OCI-M2 (cell line): ENCODE results near the gene PDE4DIP.
"Not testable (repeated sequence)": the region's sequence is repeated elsewhere in the genome, so short reads cannot be mapped to it uniquely, and the experiment has no call there.

Experiments
- DNase-seq: peaks from one replicate; lab custom pipeline; 2025; ENCODE audit not compliant: unreplicated experiment; lab: John Stamatoyannopoulos, UW

Gene PDE4DIP

DNA sequence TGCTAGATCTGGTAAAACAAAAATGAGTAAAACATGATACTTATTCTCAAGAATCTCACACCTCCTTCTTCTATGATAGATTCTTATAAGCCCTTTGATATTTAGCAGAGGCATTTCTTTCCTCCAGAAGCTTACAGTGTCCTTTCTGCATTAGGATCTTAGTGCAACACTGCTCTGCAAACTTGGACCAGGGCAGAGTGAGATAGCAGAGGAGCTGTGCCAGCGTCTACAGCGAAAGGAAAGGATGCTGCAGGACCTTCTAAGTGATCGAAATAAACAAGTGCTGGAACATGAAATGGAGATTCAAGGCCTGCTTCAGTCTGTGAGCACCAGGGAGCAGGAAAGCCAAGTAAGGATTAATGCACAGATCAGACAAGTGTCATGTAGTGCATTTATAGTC is 124.5 kb downstream of the PDE4DIP start:
- not testable (repeated sequence) for DNase-seq

DNA sequence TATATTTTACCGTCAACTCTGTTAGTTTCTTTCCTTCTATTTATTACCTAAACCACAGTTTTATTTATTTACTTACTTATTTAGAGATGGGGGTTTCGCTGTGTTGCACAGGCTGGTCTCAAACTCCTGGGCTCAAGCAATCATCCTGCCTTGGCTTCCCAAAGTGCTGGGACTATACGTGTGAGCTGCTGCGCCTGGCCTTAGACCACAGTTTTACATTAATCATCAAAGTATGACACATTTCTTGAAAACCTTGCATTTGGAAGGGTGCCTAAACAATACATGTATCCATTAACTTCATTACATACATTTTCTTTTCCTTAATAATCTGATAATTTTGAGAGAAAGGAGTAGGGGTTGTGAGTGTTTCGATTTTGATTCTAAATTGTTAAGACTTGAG is 124.9 kb downstream of the PDE4DIP start:
- DNase-seq, result not testable (repeated sequence)

DNA sequence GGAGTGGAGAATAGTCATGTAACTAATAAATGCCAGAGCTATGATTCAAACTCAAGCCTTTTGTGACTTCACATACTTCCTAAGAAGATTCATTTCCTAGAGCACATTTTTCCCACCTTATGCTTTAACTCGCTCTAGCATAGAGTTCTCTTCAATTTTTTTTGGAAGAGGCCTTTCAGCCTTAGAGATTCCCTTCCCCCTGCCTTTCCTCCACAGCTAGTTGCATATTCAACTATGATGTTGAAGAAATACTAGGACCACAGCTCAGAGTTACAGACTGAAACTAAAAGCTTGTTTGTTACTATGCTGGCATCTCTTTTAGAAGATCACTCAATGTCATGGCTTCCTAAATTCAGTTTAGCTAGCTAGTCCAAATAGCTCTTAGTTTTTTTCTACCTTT is 131.2 kb downstream of the PDE4DIP start:
- not testable (repeated sequence) for DNase-seq

DNA sequence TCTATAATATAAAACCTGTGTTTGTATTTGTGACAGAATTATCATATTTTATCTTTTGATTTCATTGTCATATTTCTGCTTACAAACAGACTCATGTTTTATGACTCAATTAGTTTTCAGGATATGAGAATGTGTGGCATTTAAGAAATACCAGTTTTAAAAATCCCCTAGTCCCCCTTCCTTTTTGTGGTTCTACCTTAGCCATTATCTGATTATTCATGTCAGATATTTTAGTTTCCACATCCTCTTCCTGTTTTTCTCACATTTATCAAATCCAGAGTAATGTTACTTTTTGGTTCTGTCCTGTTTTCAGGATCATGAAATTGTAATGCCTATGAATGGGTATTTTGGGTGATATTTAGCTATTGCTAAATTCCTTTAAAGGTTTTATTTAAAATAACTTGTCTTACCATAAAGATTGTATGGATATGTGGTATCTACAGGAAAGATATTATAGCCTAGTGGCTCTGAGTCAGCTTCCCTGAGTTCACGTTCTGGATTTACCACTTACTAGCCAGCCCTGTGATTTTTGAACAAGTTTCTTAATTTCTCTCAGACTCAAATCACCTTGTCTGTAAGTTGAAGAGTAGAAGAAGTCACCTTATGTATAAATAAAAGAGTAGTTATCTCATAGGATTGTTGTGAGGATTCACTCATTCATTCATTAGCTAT is 131.8 kb downstream of the PDE4DIP start:
- DNase-seq, result not testable (repeated sequence)

DNA sequence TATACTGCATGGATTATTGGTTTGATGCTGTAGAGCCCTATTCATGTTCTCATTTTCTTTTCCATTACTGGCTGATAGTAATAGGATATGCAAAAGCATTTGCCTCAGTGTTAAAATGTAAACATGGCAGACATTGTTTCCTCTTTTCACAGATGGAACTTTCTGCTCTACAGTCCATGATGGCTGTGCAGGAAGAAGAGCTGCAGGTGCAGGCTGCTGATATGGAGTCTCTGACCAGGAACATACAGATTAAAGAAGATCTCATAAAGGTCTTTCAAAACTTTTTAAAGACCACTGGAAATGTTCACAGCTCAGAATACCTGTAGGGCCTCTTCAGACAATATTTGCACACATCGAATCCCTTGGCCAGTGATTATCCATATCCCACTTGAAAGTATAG is 133.6 kb downstream of the PDE4DIP start:
- DNase-seq, result not testable (repeated sequence)

DNA sequence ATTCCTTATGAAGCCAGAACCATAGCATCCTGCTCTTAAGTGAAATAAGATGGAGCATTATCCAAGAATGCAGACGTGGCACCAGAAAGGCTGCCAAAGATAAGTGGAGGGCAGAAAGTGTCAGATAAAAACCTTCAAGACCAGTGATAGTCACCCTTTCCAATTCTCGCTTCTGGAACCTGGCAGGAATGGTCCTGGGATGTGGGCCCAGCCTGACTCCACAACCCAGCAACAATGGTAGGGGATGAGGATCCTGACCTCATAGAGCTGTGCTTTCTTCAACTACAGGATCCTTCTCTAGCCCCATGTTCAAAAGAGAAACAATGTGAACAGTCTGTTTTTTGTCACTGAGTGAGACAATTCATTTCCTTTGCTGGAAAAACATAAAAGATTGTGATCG is 145.2 kb downstream of the PDE4DIP start:
- not testable (repeated sequence) for DNase-seq

DNA sequence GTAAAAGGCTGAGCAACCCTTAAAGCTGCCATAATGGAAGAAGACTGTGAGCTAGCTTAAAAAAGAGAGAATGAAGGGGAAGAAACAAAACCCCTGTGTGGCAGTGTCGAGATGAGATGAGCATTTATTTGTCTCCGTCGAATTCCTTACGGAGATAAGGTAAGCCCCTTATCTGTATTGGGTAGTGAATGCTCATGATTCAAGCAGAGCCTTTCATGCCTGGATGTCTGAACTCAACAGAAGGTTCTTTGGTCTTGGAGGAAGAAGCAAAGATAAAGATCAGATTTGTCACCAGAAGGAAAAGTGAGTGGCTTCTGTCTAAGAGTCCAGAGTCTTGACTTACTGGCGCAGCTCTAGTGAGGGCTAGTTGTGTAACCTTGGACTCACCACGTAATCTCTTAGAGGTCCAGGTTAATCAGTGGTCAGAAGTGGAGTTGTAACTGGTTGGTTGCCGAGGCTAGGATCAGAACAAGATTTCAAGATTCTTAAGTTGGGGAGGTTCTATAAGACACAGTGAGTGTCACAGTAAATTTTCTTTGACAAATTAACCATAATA is 146.1 kb downstream of the PDE4DIP start:
- not testable (repeated sequence) for DNase-seq

DNA sequence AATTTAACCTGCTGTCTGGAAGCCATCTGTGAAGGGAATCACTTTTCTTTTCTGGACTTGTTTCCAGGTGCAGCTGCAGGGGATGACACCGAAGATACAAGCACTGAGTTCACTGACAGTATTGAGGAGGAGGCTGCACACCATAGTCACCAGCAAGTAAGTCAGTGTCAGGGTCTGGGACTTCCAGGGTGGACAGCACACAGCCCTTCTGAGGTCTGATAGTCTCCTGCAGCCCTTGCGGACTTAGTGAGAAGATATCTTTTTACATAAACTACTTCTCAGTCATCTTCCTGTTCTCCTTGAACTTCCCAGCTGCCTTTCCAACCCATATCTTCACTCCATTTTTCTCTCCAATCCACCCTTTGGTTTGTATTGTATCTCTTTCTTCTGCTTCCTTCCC is 147.6 kb downstream of the PDE4DIP start:
- DNase-seq, result not testable (repeated sequence)

DNA sequence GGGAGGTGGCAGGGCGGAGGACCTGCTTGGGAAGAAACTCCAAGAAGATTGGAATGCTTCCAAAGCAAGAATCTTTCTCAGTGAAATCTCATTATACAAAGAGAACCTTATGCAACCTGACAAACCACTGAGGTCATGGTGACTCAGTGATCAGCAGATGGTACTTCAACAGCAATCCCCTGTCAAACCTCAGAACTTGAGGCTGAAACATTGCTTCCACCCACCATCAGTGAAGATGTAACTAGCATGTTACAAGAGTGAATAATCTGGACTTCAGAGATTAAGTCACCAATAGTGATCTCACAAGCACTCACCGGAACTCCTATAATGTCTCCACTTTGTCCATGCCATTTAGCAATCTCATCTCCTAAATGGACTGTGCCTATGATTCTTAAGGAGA is 148.1 kb downstream of the PDE4DIP start:
- not testable (repeated sequence) for DNase-seq

DNA sequence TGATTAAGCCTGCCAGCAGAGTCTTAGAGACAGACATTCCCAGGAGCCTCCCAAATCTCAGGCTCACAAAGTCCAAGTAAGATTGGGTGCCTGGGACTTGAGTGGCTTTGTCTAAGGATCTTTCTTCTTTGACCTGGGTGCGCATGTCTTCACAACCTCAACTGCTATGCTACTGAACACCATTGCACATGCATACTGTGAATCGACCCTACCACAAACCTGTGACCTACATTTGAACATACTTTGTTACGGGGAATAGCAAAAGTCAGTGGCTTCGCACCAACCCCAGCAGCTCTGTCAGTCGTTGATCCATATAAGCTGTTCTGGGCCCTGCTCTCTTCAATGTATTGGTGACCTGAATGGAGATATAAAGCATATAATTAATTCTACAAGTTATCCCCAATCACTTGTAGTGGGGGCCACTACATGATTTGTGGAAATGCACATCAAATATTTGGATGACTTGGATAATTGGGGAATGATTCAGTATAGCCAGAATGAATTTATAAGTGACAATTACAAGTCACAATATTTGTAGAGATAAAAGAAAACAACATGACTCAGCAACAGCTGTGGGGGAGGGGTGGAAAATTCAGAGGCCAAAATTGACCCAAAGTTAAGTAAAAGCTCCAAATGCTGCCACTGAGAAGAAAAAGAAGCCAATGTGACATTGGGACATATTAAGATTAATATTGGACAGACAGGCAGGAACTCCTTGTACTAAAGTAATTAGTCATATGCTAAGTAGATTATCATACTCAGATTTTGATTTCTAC is 152.4 kb downstream of the PDE4DIP start:
- DNase-seq, result not testable (repeated sequence)

DNA sequence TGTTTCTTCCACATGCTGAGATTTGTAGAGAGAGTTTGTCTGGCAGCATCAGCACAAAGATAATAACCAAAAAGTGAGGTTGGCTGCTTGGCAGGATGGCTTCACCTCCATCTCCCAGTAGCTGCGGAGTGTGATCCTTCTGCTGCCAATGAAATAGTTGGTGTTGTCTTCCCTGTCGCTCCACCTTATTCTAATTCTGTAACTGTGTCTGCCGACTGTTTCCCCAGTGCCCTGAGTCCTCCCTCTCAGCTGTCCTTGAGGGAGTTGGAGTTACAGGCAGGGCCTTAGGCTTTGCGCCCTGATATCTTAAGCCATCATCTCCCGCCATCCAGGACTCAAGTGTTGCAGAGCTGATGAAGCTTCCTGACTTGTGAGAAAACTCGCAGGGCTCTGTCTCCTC is 153.2 kb downstream of the PDE4DIP start:
- DNase-seq, result not testable (repeated sequence)

DNA sequence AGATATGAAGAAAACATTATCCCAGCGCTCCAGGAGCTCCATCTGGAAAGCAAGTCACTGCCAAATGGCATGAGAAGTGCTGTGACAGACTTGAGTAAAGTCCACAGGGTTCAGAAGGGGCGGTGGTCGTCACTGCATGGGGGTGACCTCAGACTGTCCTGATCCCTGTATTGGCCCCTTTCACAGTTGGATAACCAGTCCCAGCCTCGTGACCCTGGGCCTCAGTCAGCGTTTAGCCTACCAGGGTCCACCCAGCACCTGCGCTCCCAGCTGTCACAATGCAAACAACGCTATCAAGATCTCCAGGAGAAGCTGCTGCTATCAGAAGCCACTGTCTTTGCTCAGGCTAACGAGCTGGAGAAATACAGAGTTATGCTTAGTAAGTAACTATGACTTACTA is 158.4 kb downstream of the PDE4DIP start:
- DNase-seq, result not testable (repeated sequence)

DNA sequence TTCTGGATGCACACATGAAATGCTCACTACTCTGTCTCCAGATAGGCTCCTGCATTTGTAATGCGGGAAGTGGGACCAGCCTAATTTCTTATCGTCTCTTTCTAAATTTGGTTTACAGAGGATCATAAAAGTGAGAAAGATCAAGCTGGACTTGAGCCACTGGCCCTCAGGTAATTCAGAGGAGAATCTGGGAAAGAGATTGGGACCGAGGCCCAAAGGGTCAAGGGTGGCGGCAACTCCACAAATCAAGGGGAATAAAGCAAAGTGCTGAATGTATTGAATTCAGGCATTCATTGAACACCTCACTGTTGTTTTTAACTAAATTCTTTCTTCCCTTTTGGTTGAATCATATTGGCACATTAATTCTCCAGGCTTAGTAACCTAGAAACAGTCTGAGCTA is 164.1 kb downstream of the PDE4DIP start:
- not testable (repeated sequence) for DNase-seq

DNA sequence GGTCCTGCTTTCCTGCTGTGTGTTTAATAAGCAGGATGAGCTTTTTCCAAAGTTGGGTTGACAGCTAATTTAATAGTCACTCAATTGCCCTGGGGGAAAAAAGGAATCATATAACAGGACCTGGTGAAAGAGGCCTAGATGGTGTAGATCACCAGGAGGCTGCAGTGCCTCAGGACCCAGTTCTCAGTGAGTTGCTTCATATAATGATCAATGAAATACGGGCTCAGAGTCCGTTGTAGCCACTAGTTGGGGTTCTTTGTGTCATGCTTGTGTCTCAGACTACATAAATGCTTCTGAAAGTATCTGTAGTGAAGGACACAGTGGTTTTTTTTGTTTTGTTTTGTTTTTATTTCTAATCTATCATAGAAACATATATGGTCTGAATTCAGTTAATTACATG is 164.5 kb downstream of the PDE4DIP start:
- not testable (repeated sequence) for DNase-seq

DNA sequence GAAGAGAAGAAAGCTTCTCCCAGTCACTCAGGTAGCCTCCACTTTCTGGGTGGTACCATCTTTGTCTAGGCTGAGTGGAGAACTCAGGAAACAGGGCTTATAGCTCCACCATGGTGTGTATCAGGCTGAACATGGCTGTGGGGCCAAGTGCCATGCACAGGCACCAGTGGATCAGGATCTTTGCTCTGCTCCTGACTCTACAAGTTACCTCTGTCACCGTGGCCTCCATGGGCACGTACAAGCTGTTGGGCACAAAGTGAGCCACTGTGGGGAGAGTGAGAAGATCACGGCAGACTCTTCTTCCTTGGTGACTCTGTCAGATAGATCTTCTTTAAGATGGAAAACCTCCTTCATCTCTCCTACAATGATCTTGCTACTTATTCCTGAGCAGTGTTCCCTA is 165.5 kb downstream of the PDE4DIP start:
- not testable (repeated sequence) for DNase-seq

DNA sequence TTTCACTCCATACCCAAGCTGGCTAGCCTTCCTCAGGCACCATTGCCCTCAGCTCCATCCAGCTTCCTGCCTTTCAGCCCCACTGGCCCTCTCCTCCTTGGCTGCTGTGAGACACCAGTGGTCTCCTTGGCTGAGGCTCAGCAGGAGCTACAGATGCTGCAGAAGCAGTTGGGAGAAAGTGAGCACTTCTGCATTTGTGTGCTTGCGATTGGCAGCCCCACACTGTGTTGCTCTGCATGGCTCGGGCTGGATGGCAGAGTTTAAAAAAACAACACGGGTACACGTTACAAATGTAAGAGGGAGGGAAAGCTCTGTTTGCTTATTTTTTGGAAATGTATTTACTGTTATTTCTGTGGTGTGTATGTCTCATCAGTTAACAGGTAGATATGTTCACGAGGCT is 168.4 kb downstream of the PDE4DIP start:
- not testable (repeated sequence) for DNase-seq

DNA sequence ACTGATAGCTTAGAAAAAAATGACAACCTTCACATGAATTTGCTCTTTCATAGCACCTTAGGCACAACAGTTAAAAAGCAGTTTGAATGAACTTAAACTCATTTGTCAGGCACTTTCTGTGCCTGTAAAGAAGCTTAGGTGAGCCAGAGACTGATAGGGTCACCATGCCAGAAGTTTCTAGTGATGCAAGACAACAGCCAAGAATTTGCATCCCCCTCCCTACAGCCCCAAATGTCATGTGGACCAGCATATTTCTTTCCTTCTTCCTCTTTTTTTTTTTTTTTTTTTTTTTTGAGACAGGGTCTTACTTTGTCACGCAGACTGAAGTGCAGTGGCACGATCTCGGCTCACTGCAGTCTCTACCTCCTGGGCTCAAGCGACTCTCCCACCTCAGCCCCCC is 169.3 kb downstream of the PDE4DIP start:
- not testable (repeated sequence) for DNase-seq

DNA sequence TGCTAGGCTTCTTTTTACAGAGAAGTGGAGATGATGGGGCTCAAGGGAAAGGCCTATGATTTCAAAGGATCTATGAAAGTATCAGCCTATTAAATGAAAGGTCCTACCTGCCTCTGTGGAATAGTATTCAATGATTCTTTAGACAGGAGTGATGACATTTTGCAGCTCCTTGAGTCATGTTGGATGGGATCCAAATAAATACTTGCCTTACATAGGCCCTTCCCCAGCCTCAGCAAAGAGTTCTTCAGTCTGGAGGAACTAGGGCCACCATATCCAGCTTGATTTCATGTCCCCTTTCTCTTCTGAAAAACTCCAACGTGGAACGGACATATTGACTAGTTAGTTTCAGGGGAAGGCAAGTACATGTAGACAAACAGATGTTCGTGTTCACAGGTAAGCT is 171.3 kb downstream of the PDE4DIP start:
- DNase-seq, result not testable (repeated sequence)

DNA sequence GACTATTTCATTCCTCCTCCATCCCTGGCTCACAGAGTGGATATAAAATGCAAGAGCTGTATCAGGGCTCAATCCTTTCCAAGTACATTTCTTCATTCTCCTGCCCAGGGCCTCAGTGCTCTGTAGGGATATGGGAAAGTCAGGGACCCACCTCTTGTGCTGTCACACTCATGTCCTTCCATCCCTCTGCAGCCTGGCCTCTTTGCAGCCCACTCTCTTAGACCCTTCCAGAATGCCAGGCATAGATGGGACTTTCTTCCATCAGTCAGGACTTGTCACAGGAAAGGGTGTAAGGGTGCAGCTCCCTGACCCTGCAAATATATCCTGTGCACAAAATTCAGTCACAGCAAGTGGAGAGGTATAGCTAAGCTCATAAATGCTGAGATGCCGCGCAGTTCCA is 172.4 kb downstream of the PDE4DIP start:
- DNase-seq, result not testable (repeated sequence)

DNA sequence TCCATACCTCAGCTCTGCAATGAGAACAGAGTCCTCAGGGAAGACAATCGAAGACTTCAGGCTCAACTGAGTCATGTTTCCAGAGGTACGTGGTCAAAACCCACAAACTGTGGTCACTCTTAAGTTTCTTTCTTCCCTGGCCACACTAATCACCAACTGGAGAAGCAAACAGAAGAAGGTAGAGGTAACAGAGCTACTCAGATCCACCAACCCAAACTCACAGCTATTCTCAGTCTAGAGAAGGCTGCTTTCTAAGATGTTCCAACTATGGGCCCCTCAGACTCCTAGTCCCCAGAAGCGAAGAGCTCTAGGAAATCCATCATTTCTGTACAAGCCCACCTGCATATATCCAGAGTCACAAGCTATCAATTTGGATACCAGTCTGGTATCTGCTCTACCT is 174.3 kb downstream of the PDE4DIP start:
- DNase-seq, result not testable (repeated sequence)

DNA sequence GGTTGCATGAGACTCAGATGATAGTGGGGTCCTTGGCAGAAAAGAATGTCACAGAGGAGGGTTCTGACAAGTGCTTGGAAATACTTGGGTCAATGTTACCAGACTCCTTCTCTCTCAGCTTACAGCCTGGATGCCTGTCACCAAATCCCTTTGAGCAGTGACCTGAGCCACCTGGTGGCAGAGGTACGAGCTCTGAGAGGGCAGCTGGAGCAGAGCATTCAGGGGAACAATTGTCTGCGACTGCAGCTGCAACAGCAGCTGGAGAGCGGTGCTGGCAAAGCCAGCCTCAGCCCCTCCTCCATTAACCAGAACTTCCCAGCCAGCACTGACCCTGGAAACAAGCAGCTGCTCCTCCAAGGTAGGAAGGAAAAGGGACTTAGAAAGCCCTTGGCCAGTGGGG is 180.1 kb downstream of the PDE4DIP start:
- not testable (repeated sequence) for DNase-seq

DNA sequence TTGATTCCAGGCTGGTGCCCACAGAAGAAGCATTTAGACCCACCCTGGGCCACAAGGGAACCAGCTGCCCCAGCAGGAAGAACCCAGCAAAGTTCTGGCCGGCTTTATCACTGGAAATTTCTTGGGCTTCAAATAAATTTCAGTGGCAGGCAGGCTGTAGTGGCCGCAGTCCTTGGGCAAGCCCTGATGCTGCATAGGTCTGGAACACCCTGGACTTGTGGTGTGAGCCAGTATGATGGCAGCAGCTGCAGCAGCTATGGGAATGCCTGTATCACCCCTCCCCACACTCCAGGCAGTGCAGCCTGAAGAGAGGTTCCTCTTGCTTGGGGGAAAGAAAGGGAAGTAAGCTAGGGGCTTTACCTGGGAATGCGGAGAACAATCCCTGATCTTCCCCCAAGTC is 189.7 kb downstream of the PDE4DIP start:
- not testable (repeated sequence) for DNase-seq
